Stimulated activated CD8-positive, alpha-beta memory T cell treated with anti-CD3 and anti-CD28 coated beads, Interleukin-12 subunit alpha, Interleukin-12 subunit beta, amount 100 ng/mL, for 4 hours (primary cell): ENCODE results near the gene GKN1.

Experiments used
- DNase-seq: peaks from one replicate; pipeline ENCODE4 v3.0.0-alpha.2; 2020; ENCODE audit warnings: low read depth

Gene GKN1

GRCh38 chr2:69007603-69008002, 33.2 kb downstream of the GKN1 start:
- DNase-seq = no peak

- DNase-seq = no peak
Measured at GRCh38 chr2:69010437-69011194, 36.2 kb downstream of the GKN1 start.

DNA sequence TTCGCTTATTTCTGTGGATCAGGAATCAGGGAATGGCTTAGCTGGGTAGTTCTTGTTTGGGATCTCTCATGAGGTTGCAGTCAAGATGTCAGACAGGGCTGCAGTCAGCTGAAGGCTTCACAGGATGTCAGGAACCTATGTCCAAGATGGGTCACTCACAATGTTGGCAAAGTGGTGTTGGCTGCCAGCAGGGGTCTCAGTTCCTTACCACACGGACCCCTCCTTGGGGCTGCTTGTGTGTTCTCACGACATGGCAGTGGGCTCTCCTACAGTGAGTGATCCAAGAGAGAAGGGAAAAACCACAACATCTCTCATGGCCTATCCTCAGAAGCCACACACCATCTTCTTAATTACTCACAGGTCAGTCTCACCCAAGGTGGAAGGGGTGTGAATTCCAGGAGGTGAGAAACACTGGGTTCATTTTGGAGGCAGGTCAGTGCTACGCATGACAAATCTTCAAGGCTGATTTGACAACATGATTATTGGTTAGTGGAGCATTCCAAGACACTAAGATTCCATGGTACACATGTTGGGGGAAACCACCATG, 37.2 kb downstream of the GKN1 start:
- no peak for DNase-seq

GRCh38 chr2:69012310-69013141, 38.1 kb downstream of the GKN1 start:
- DNase-seq = peak; percentile 14

- DNase-seq = no peak
Measured at GRCh38 chr2:69013142-69013839, 38.9 kb downstream of the GKN1 start, which contains the start of gene ANTXR1. Gene ANTXR1 (plus strand): TSS chr2:69013179. CDS start chr2:69013500, 321 bp downstream.

- no peak for DNase-seq
Measured at GRCh38 chr2:69013840-69014821, 39.7 kb downstream of the GKN1 start.

GRCh38 chr2:69017080-69017479, 42.6 kb downstream of the GKN1 start:
- no peak for DNase-seq

GRCh38 chr2:69017835-69018234, 43.4 kb downstream of the GKN1 start:
- no peak for DNase-seq

GRCh38 chr2:69018678-69019095, 44.3 kb downstream of the GKN1 start:
- no peak for DNase-seq

- no peak for DNase-seq
Measured at GRCh38 chr2:69020496-69021426, 46.3 kb downstream of the GKN1 start.

GRCh38 chr2:69021727-69022126, 47.3 kb downstream of the GKN1 start:
- DNase-seq = no peak

- DNase-seq = no peak
Measured at GRCh38 chr2:69022548-69022947, 48.1 kb downstream of the GKN1 start.

- DNase-seq = no peak
Measured at GRCh38 chr2:69023236-69023635, 48.8 kb downstream of the GKN1 start.

DNA sequence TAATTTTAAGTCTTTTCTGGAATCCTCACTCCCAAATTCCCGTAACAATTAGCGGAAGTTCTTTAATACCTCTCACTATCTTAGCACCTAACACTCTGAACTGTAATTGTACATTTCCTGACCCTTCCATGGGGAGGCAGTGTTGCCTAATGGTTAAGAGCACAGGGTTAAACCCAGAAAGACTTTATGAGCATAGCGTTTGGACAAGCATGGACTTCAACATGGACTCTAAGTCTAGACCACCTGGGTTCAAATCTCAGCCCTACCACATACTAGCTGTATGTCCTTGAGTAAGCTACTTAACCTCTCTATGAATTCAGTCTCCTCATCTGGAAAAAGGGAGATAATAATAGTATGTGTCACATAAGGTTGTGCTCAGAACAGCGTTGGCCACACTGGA, 51.6 kb downstream of the GKN1 start:
- DNase-seq = no peak

GRCh38 chr2:69026691-69027459, 52.4 kb downstream of the GKN1 start:
- no peak for DNase-seq
